ENCODE results near the gene PRF1.
A peak's percentile ranks its signal among the peaks of the same experiment; 100 is the strongest.
"Not testable (repeated sequence)": the region's sequence is repeated elsewhere in the genome, so short reads cannot be mapped to it uniquely, and the experiment has no call there.

The PRF1 gene

DNA sequence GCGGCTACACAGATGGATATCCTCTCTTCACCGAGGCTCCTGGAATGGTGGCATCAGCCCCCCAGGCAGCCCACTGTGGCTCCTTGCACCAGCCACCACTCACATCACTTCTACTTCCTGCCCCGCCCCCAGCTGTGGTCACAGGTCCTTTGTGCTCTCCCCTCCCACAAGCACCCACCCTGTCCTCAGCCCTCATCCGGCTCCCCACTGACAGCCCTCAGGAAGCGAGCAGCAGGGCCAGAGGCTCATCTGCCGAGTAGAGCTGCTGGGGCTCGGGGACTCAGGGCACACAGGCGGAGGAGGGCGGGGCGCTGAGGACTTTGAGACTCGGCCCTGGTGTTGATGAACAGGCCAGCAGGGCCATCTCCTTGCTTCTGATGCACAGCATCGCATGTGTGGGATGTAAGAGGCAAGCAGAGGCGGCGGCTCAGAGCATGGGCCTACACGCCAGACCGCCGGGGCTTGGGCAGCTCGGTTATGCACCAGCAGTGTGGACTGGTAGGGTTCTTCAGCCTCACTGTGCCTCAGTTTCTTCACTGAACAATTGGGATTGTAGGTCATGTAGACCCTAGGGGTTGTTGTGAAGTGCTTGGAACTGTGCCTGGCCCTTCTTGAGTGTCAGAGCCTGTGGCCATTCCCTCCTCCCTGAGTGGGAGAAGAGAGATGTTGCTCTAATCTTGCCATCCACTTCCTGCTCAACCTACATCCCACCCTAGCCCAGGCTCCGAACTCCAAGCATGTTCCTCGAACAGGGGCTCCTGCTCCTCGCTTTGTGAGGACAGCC lies at the start of gene PRF1:
Gene PRF1, minus strand, starts transcription at position 77 of the 784 bp plus-strand sequence. CDS start 1,839 bp downstream, outside the sequence.
- DNase-seq, result no peak

DNA sequence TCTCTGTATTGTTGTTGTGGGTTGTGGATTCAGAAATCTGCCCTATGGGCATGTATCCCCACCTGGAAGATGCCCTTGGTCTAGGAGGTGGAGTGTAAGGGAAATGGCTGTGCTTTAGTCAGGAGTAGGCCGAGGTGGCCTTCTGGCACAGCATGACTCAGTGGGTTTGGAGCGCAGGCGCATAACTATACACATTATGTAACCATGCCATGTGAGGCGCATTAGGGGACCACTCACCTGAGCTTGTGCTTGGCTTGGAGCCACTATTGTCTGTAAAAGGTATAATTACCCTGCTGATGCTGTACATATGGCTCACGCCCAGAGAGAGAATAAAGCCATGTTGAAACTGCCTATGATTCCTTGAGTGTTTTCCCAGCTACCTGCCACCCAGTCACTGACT lies 49.1 kb upstream of the PRF1 start:
- DNase-seq, result no peak

DNA sequence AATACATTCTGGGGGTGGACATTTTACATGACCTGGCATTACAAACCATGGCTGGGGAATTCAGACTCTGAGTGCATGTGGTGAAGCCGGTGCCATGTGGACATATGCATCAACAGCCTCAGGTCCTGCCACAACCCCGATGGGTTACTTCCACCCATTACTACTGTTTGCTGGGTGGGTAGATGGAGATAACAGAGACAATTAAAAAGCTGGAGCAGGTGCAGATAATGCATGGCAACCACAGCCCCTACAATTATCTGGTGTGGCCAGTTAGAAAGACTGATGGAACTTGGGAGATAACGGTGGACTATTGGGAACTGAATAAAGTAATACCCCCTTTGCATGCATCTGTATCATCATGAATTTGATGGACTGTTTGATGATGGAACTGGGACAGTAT lies 48.2 kb upstream of the PRF1 start:
- DNase-seq, result no peak

DNA sequence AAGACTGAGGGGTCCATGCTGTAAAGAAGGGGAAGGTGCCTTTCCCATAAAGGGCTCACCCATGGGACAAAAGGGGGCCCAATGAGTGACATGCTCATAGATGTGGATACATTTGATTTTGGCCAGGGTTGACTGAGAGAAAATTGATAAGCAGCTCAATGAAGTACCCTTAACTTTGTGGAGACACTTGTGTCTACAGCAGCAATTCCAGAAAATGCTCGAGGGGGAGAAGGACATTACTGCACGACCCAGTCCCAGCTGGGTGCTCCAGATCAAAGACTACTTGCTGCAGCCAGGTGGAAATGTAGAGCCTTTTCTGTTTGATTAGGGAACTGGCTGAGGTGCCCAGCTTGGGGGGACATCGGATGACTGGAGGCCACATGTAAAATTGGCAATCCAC lies 47.6 kb upstream of the PRF1 start:
- no peak for DNase-seq

DNA sequence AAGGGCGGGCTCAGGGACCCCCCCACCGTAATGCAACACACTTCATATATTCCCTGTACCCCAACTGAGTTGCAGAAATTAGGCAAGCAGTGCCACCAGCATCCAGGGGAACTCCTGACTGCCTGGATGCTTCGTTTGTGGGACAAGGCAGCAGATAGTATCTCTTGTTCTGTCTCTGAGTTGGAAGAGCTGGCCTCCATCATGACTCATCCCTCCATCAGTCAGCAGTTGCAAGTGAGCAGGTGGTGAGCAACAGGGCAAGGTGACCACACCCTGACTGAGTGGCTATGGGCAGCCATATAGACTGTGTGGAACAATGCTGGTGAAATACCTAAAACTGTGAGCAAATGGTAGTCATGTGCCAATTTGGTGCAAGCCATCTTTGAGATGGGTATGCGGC lies 47.0 kb upstream of the PRF1 start:
- DNase-seq, result no peak

DNA sequence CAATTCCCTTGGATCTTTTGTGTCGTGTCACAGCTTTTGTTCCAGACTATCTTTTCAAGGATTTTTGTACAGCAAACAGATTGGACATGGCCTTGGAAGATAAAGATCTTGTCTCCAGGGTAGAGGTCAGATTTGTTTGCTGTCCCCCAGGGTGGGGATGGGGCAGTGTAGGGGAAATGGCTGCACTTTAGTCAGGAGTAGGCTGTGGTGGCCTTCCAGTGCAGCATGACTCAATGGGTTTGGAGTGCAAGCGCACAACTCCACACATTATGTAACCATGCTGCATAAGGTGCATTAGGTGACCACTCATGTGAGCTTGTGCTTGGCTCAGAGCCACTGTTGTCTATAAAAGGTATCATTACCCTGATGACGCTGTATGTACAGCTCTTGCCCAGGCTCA lies 45.9 kb upstream of the PRF1 start:
- no peak for DNase-seq

DNA sequence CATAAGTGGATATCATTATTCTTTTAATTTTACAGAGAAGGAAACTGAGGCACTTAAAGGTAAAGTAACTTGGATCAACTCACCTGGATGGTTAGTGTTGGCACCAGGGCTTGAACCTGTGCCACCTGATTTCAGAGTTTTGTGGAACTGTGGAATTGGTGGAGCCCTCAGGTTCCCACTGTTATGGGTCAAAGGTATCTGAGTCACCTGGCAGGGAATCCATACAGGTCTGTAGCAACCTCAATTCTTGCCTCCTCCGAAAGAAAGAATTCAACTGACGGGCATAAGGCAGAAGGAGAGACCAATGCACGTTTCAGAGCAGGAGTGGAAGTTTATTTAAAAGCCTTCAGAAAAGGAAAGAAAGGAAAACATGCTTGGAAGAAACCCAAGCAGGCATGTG lies 44.5 kb upstream of the PRF1 start:
- no peak for DNase-seq

DNA sequence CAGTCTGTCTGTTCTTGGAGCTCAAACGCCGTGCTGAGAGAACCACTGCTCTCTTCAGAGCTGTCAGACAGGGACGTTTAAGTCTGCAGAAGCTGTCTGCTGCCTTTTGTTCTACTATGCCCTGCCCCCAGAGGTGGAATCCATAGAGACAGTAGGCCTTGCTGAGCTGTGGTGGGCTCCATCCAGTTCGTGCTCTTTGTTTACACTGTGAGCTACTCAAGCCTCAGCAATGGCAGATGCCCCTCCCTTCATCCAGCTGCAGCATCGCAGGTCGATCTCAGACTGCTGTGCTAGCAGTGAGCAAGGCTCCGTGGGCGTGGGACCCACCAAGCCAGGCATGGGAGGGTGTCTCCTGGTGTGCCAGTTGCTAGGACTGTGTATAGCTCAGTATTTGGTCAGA lies 42.4 kb upstream of the PRF1 start:
- not testable (repeated sequence) for DNase-seq

DNA sequence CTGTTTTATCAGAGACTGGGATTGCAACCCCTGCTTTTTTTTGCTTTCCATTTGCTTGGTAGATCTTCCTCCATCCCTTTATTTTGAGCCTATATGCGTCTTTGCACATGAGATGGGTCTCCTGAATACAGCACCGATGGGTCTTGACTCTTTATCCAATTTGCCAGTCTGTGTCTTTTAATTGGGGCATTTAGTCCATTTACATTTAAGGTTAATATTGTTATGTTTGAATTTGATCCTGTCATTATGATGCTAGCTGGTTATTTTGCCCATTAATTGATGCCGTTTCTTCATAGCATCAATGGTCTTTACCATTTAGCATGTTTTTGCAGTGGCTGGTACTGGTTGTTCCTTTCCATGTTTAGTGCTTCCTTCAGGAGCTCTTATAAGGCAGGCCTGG lies 40.7 kb upstream of the PRF1 start:
- not testable (repeated sequence) for DNase-seq

DNA sequence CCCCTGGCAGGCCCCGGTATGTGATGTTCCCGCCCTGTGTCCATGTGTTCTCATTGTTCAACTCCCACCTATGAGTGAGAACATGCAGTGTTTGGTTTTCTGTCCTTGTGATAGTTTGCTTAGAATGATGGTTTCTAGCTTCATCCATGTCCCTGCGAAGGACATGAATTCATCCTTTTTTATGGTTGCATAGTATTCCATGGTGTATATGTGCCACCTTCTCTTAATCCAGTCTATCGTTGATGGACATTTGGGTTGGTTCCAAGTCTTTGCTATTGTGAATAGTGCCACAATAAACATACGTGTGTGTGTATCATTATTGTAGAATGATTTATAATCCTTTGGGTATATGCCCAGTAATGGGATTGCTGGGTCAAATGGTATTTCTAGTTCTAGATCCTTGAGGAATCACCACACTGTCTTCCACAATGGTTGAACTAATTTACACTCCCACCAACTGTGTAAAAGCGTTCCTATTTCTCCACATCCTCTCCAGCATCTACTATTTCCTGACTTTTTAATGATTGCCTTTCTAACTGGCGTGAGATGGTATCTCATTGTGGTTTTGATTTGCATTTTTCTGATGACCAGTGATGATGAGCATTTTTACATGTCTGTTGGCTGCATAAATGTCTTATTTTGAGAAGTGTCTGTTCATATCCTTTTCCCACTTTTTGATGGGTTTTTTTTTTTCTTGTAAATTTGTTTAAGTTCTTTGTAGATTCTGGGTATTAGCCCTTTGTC lies 37.3 kb upstream of the PRF1 start:
- not testable (repeated sequence) for DNase-seq

DNA sequence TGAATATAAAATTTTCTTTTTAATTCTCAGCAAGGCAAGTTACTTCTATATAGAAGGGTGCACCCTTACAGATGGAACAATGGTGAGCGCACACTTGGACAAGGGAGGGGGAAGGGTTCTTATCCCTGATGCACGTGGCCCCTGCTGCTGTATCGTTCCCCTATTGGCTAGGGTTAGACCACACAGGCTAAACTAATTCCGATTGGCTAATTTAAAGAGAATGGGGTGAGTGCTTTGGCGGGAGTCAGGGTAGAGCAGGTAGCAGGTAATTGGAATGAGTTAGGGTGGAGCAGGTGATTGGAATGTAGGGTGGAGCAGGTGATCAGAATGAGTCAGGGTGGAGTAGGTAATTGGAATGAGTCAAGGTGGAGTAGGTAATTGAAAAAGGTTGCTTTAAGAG lies 32.0 kb upstream of the PRF1 start:
- DNase-seq, result not testable (repeated sequence)

DNA sequence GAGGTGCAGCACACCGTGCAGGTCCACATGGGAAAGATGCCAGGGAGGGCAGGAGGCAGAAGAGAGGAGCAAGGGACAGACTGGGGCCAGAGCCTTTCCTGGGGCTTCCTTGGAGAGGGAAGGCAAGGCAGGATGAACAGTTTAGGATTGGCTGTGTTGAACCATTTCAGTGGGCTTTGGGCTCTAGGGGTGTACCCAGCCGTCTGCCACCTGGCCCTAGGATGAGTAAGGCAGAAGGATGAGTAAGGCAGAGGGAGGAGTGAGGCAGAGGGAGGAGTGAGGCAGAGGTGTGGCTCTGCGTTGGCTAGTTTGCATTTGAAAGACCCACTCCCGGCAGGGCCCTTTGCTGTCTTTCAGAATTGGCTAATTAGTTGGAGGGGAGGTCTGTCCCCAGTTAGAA lies 31.5 kb upstream of the PRF1 start:
- no peak for DNase-seq

DNA sequence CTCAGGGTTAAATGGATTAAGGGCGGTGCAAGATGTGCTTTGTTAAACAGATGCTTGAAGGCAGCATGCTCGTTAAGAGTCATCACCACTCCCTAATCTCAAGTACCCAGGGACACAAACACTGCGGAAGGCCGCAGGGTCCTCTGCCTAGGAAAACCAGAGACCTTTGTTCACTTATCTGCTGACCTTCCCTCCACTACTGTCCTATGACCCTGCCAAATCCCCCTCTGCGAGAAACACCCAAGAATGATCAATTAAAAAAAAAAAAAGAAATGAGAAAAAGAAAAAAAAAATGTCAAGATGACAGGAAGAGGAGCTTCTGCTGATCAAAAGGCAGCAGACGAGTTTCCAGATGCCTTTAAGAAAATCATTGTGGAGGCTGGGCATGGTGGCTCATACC lies 29.2 kb upstream of the PRF1 start:
- not testable (repeated sequence) for DNase-seq

DNA sequence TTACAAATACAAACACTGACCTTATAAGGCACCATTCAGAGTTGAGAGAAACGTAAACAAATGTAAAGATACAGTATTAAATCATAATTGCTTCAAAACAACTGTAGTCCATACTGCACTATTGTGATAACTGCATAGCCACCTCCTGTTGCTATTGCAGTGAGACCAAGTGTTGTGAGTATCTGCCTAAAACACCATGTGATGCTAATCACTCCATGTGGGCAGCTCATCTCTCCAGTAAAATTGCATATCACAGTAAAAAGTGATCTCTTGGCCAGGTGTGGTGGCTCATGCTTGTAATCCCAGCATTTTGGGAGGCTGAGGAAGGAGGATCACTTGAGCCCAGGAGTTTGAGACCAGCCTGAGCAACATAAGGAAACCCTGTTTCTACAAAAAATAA lies 26.8 kb upstream of the PRF1 start:
- DNase-seq, result no peak

DNA sequence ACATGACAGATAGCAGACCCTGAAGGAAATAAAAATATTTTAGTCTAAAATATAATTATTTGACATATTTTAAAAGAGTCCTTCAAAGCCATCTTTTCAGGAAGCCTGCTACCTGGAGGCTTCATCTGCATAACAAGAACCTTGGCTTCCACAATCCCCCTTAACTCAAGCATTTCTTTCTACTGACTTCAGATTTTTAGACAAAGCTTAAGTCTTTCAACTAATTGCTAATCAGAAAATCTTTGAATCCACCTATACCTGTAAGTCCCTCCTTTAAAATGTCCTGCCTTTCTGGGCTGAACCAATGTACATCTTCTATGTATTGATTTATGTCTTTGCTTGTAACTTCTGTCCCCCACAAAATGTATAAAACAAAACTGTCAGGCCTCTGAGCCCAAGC lies 23.5 kb upstream of the PRF1 start:
- DNase-seq, result no peak

DNA sequence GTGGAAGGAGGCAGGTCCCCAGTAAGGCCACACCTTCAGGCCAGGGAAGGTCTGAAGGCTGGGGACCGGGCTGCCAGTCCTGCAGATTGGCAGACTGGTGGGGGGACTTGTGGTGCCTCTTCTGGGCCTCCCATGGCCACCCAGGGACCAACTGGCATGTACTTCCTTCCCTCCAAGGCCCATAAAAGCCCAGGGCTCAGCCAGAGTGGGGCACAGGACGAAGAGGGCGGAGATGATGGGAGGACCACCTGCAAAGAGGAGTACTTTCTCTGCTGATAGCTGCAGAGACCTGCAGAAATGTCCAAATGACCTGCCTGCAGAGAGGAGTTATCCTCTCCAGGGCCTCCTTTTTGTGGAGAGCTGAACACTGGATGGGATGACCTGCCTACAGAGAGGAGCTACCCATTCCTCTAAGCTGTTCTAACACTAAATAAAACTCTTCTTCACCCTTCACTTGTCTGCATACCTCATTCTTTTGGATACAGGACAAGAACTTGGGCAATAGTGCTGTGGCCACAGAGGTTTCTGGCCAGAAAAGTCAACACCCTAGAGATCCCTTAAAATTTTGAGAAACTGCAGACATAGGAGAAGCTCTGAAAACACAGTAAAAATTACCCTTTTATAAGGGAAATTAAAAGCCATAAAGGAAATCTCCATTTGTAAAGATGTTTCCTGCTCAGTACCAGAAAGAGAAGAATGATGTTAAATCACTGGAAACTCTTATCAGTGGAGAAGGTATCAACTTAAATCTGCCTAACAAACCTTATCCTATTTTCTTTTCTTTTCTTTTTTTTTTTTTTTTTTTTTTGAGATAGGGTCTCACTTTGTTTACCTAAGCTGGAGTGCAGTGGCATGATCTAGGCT lies 20.7 kb upstream of the PRF1 start:
- DNase-seq, result no peak

DNA sequence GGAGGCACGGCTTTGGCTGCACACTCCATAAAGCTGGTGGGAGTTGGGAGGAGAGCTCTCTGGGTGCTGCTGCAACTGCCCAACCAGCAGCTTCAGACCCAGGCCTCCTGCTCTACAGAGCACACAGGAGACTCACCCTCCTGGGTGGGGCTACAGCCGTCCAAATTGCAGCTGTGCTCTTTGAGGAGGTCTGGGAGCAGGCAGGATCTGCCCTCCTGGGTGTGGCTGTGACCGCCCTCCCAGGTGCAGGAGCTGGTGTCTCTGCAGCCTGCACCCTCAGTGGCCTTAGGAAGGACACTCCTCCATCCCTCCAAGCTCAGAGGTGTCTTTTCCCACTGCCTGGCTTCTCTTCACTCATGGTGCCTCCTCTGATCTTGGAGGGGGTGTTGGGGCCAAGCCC lies 20.0 kb upstream of the PRF1 start:
- DNase-seq, result no peak

DNA sequence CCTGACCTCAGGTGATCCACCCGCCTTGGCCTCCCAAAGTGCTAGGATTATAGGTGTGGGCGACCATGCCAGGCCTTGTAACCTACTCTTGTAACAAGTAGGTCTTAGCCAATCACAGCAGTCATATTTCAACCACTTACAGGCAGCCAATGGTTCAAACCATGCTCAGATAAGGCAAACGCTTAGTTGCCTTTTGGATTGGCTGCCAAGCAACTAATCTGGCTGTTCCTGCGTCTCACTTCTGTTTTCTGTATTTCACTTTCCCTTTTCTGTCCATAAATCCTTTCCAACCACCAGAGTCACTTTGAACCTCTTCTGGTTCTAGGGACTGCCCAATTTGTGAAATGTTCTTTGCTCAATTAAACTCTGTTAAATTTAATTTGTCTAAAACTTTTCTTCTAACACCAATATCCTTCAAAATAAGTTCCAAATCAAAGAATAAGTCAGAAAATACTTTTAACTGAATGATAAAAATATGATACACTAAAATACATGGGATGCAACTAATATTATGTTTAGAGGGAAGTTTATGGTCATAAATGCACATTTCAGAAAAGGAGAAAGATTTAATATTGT lies 19.1 kb upstream of the PRF1 start:
- DNase-seq, result no peak

DNA sequence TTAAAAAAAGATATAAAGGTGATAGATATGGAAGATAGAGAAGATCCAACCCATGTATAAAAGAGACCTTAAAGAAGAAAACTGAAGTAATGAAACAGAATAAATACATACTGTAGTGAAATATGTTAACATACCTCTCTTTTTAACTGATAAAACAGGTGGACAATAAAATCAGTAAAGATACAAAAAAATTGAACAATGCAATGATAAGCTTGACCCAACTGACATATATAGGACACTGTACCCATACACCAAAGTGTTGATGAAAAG lies 17.4 kb upstream of the PRF1 start:
- no peak for DNase-seq

DNA sequence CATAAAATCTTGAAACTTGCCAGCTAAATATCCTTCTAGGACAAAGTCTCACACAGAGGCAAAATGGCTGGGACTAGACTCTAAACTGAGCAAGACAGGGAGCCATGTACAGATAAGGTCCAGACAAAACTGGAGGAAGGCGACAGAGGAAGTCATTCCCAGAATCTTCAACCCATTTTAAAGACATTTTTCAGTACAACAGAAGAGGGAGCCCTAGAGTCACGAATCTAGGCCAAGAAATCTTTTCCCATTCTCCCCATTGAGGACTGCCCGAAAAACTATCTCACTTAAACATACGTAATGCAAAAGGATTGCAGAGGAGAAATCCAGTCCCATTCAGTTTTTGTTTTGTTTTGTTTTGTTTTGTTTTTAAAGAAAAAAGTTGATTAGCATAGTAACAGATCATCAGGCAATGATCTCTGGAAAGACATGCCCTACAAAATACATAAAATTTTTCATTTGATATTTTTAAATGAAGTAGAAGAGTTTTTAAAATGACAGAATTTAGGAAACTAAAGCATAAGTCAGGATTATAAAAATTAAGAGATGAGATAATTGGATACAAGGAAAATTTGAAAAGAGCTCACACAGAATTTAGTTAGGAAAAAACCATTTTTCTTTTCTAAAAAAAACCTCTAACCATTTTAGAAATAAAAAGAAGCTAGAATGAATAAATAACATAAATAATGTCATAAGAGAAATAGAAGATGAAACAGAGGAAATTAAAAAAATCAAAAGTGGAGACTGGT lies 16.9 kb upstream of the PRF1 start:
- DNase-seq, result no peak

DNA sequence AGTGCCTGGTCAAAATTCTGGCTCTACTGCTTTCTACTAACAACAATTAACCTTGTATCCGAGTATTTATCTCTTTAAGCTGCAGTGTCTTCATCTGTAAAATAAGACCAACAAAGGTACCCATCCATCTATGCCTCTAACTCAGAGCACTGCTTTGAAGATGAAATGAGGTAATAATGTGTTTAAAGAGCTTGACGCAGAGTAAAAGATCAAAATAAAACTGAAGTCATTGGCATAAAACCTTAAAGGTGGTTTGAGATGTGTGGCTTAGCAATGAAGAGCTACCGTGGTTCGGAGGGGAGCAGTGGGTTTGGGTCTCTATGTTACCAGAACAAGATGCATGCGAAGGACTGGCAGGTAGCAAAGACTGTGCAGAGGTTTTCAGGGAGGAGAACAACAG lies 16.1 kb upstream of the PRF1 start:
- no peak for DNase-seq

DNA sequence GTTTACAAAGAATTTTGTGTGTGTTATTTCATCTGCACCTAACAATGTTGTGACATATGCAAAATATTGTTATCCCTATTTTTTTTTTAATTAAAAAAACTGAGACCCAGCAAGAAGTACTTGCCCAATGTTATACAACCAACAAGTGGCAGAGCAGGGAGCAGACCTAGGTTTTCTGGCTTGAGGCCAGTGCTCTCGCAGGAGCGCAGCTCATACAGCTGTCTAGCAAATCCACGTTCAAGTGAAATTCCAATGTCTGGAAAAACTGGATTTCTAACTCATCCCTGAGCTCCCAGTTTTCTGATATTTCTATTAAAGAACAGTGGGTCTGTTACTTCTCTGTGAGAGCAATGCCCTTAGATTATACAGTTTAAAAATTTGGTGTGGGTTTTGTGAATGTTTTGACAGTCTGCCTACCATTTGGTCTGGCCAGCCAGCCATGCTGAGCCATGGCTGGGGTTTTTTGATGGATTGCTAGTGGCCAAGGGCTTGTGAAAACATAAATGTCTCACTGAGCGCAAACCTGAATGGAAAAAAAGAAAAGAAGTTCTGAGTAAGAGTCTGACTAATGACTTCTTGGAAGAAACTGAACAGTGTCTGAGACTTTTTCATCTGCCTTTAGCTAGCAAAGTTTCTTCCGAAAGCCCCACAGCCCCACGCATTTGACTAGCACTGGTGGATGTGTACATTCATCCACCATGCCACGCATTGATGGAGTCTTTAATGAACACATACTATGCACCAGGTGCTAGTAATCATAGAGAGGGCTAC lies 15.4 kb upstream of the PRF1 start:
- DNase-seq, result peak; percentile 55
